ENCODE results near the gene AGPS. TPM values are rescaled to one million over a fixed set of nuclear protein-coding genes. Genes with fewer than 3 reads are reported as not detected.
A peak's percentile ranks its signal among the peaks of the same experiment; 100 is the strongest.

The AGPS gene
- total and polyA plus RNA-seq, 2 donors (not counting 1 experiment from before 2014, with no cell fraction given), result 15.9 to 18.0 TPM

- Histone ChIP-seq H3K27ac (ENCODE audit: insufficient read depth, low read length) (no peak overlapping the region), H3K4me2 (ENCODE audit: extremely low read depth, insufficient read depth, low read length) (no peak overlapping the region), H3K4me3 (replicated peaks in 1 of 4; ENCODE audit: control extremely low read depth in 1 of 4, insufficient read depth in 1 of 4, low read depth in 3 of 4, low read length in 4 of 4) (no peak overlapping the region), H4K20me1 (ENCODE audit: control insufficient read depth, extremely low read depth, insufficient read depth, low read length) (peaks cover 8% of the 10 kb centered on the region), H2AFZ (ENCODE audit: low read length) (no peak overlapping the region), H3K36me3 (ENCODE audit: control insufficient read depth, insufficient read depth, low read length) (no peaks in the 10 kb centered on the region), H3K9me3 (ENCODE audit: control insufficient read depth, insufficient read depth, low read depth, low read length) (no peaks in the 10 kb centered on the region), H3K79me2 (ENCODE audit: control insufficient read depth, insufficient read depth, low read length) (peaks cover 3% of the 10 kb centered on the region), H3K9ac (ENCODE audit: insufficient read depth, low read length) (no peak overlapping the region), H3K27me3 (ENCODE audit: control insufficient read depth, insufficient read depth, low read length) (no peaks in the 10 kb centered on the region), H3K4me1 (ENCODE audit: control insufficient read depth, extremely low read depth, insufficient read depth, low read length) (peaks cover 7% of the 10 kb centered on the region)
- TF ChIP-seq EZH2 (IDR thresholded peaks at IDR 0.05; ENCODE audit: low read length, missing control alignments), result no peak
- TF ChIP-seq, protein P1, sequence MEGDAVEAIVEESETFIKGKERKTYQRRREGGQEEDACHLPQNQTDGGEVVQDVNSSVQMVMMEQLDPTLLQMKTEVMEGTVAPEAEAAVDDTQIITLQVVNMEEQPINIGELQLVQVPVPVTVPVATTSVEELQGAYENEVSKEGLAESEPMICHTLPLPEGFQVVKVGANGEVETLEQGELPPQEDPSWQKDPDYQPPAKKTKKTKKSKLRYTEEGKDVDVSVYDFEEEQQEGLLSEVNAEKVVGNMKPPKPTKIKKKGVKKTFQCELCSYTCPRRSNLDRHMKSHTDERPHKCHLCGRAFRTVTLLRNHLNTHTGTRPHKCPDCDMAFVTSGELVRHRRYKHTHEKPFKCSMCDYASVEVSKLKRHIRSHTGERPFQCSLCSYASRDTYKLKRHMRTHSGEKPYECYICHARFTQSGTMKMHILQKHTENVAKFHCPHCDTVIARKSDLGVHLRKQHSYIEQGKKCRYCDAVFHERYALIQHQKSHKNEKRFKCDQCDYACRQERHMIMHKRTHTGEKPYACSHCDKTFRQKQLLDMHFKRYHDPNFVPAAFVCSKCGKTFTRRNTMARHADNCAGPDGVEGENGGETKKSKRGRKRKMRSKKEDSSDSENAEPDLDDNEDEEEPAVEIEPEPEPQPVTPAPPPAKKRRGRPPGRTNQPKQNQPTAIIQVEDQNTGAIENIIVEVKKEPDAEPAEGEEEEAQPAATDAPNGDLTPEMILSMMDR (conservative IDR thresholded peaks at IDR 0.05 in 1 of 2, IDR thresholded peaks at IDR 0.05 in 1 of 2; ENCODE audit: low read depth in 1 of 2, low read length in 2 of 2), result no peak
- DNase-seq (ENCODE audit: low read depth in 2 of 2), result no peak
These were observed 6.8 kb downstream of the AGPS start for GRCh38 chr2:177399376-177399775.

GRCh38 chr2:177400337-177400923 lies 7.9 kb downstream of the AGPS start:
- Histone ChIP-seq H3K4me3 (replicated peaks in 1 of 4; ENCODE audit: control extremely low read depth in 1 of 4, insufficient read depth in 1 of 4, low read depth in 3 of 4, low read length in 4 of 4) (no peak overlapping the region), H3K4me2 (ENCODE audit: extremely low read depth, insufficient read depth, low read length) (no peak overlapping the region), H3K4me1 (ENCODE audit: control insufficient read depth, extremely low read depth, insufficient read depth, low read length) (peaks cover 7% of the 10 kb centered on the region), H4K20me1 (ENCODE audit: control insufficient read depth, extremely low read depth, insufficient read depth, low read length) (peaks cover 8% of the 10 kb centered on the region), H2AFZ (ENCODE audit: low read length) (no peak overlapping the region), H3K79me2 (ENCODE audit: control insufficient read depth, insufficient read depth, low read length) (peaks cover 3% of the 10 kb centered on the region), H3K9me3 (ENCODE audit: control insufficient read depth, insufficient read depth, low read depth, low read length) (no peaks in the 10 kb centered on the region), H3K27me3 (ENCODE audit: control insufficient read depth, insufficient read depth, low read length) (no peaks in the 10 kb centered on the region), H3K27ac (ENCODE audit: insufficient read depth, low read length) (no peak overlapping the region), H3K9ac (ENCODE audit: insufficient read depth, low read length) (no peak overlapping the region), H3K36me3 (ENCODE audit: control insufficient read depth, insufficient read depth, low read length) (no peaks in the 10 kb centered on the region)
- TF ChIP-seq EZH2 (IDR thresholded peaks at IDR 0.05; ENCODE audit: low read length, missing control alignments), result no peak
- TF ChIP-seq, protein P1 (conservative IDR thresholded peaks at IDR 0.05 in 1 of 2, IDR thresholded peaks at IDR 0.05 in 1 of 2; ENCODE audit: low read depth in 1 of 2, low read length in 2 of 2), result no peak
- DNase-seq (ENCODE audit: low read depth in 2 of 2), result peak in 1 of 2 donors; percentile 73

DNA sequence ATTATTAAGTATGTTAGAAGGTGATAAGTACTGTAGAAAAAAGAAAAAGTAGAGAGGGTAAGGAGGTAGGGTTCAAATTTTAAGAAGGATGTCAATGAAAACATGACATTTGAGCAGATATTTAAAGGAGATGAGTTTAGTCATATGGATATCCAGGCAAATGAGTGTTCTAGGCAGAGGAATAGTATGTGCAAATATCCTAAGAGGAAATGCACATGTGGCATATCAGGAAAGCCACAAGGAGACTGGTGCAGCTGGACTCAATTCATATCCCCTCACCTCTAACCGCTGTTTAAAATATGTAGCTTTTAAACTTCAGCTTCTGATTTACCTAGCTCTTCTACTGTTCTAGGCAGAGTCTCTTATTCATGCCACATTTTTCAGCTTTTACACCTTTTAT lies 9.5 kb downstream of the AGPS start:
- Histone ChIP-seq H3K9me3 (ENCODE audit: control insufficient read depth, insufficient read depth, low read depth, low read length) (no peaks in the 10 kb centered on the region), H3K4me2 (ENCODE audit: extremely low read depth, insufficient read depth, low read length) (no peak overlapping the region), H3K4me3 (replicated peaks in 1 of 4; ENCODE audit: control extremely low read depth in 1 of 4, insufficient read depth in 1 of 4, low read depth in 3 of 4, low read length in 4 of 4) (no peak overlapping the region), H3K4me1 (ENCODE audit: control insufficient read depth, extremely low read depth, insufficient read depth, low read length) (peaks cover 3% of the 10 kb centered on the region), H3K79me2 (ENCODE audit: control insufficient read depth, insufficient read depth, low read length) (peaks cover 3% of the 10 kb centered on the region), H3K27ac (ENCODE audit: insufficient read depth, low read length) (no peak overlapping the region), H3K36me3 (ENCODE audit: control insufficient read depth, insufficient read depth, low read length) (no peaks in the 10 kb centered on the region), H3K9ac (ENCODE audit: insufficient read depth, low read length) (no peak overlapping the region), H3K27me3 (ENCODE audit: control insufficient read depth, insufficient read depth, low read length) (no peaks in the 10 kb centered on the region), H2AFZ (ENCODE audit: low read length) (no peak overlapping the region), H4K20me1 (ENCODE audit: control insufficient read depth, extremely low read depth, insufficient read depth, low read length) (peaks cover 8% of the 10 kb centered on the region)
- no peak for DNase-seq (ENCODE audit: low read depth in 2 of 2)
- TF ChIP-seq, protein P1 (conservative IDR thresholded peaks at IDR 0.05 in 1 of 2, IDR thresholded peaks at IDR 0.05 in 1 of 2; ENCODE audit: low read depth in 1 of 2, low read length in 2 of 2), result no peak
- TF ChIP-seq EZH2 (IDR thresholded peaks at IDR 0.05; ENCODE audit: low read length, missing control alignments), result no peak
